Dermis microvascular lymphatic vessel endothelial cell (primary cell): ENCODE measurements around the gene UQCR10. TPM values are rescaled to one million over a fixed set of nuclear protein-coding genes. Genes with fewer than 3 reads are reported as not detected.

Experiments used
- DNase-seq, 2 donors: peaks; one replicate each; pipeline versions ENCODE4 v3.0.0 to v3.0.0-alpha.2; 2010; ENCODE audit warnings: low read depth in 2 of 2
- total RNA-seq: library from RNA; depleted of rRNA; stranded (reverse); fragments of >200 nt; gene quantifications from 2 replicates; pipeline ENCODE4 v1.2.1, GENCODE V29; 2014

UQCR10 gene
- total RNA-seq, 1 donor from 2014 or later = 69.7 TPM

DNA sequence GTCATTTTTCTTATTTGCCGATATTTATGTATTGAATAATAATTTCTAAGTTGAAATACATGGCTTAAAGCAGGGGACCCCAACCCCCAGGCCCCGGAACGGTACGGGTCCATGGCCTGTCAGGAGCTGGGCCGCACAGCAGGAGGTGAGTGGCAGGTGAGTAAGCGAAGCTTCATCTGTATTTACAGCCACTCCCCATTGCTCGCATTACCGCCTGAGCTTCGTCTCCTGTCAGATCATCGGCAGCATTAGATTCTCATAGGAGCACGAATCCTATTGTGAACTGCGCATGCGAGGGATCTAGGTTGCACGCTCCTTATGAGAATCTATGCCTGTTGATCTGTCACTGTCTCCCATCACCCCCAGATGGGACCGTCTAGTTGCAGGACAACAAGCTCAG lies 4.9 kb upstream of the UQCR10 start:
- no peak for DNase-seq

DNA sequence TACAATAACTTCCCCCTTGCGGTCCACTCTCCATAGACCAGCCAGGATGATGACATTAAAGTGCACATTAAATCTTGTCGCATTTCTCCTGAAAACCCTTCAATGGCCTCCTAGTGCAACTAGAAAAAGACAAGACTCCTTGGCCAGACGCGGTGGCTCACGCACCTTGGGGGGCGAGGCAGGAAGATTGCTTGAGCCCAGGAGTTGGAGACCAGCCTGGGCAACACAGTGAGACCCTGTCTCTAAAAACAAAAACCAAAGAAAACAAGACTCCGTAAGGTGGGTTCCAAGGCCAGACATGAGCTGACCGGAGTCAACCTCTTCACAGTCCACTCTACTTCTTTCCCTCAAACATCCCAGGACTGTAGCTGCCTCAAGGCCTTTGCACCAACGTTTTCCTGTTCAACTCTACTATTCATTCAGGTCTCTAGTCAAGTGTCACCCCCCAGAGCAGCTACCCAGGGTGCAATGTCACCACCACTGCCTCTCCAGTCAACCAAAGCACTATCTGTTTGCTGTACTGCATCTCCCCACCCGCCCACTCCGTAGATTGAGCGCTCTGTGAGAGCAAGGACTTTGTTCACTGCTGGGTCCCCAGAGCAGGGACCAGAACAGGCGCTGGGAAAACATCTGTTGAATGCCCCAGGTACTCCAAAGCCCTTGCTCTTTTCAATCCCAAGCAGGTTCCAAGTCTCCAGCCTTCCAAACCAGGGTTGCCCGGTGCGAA lies 1.1 kb upstream of the UQCR10 start:
- no peak for DNase-seq

DNA sequence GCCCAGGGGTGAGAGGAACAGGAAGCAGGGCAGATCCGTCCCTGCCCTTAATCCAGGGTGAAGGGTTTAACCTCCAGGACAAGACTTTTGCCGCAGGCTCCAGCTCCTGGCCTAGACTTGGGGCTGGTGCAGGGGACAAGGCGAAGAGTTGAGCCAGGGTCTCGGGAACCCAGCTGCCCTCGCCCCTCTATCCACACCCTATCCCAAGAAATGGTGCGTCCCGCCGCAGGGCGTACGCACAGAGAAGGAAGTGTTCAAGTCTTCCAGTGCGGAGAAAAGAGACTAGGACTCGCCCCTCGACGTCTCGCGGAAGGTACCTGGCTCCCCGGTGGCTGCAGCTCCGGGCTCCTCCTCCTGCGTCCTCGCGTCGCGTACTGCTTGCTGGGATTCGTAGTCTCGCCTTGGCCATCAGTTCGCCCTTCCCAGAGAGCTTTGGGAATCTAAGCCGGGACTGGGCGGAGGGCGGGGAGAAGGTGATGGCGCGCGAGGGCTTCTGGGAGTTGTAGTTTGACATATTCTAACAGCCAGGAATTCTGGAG lies 468 bp upstream of the UQCR10 start, which contains the start of gene ZMAT5:
TSS of gene ZMAT5 (minus strand) at position 376 of the 539 bp plus-strand sequence. CDS start 18,463 bp downstream, outside the sequence.
- peak; percentile 89 to 96 for DNase-seq

DNA sequence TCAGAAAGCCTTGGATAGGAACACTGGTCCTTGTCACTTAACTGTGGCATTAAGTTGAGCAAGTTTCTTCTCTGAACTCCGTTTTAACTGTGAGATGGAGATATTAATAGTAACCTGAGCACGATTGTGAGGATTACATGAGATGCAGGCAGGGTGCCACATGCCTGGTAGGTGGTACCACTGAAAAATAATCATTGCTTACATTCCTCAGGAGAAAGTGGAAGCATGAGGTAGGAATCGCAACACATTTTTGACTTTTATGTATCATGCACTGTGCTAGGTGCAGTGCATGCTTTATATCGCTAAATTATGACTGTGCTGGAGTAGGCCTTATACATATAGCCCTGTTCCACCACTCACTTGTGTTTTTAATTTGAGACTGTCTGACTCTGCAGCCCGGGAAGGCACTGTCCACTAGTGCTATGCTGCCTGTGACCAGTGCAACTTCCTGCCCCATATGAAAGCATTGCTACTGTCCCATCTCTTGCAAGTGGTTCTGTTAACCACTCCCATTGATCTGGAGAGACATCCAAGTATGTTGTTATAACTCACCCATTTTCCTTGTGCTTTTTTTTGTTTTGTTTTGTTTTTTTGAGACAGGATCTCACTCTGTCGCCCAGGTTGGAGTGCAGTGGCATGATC lies 1.0 kb downstream of the UQCR10 start:
- no peak for DNase-seq

DNA sequence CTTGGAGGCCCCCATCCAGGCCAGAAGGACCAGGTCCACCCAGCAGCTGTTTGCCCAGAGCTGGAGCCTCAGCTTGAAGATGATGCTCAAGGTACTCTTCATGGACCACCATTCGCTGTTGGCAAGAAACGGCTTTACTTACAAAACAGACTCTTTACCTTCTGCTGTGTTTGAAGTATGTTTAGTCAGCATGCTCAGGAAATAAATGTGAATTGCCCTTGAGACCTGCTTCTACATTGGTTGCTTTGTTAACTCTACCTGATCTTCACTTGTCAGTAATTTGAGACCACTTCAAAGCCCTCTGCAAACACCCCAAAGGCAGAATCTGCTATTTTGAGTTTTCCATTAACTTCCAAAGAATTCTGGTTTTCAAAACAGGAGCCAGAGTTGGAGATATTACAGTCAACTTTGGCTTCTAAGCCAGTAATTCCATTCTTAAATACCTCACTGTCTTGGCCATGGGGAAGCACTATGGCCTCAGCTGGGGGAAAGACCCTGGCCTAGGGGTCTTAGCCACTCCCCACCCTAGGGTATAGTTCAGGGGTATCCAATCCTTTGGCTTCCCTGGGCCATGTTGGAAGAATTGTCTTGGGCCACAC lies 2.7 kb downstream of the UQCR10 start:
- DNase-seq = no peak

- peak; percentile 6 to 60 for DNase-seq
Measured at GRCh38 chr22:29772170-29772641, 5.0 kb downstream of the UQCR10 start.

GRCh38 chr22:29773233-29773632 lies 6.1 kb downstream of the UQCR10 start:
- DNase-seq = peak in 1 of 2 donors; percentile 10

GRCh38 chr22:29780220-29780619 lies 13.1 kb downstream of the UQCR10 start:
- DNase-seq = no peak

- DNase-seq = no peak
Measured at GRCh38 chr22:29780748-29781676, 13.8 kb downstream of the UQCR10 start.

DNA sequence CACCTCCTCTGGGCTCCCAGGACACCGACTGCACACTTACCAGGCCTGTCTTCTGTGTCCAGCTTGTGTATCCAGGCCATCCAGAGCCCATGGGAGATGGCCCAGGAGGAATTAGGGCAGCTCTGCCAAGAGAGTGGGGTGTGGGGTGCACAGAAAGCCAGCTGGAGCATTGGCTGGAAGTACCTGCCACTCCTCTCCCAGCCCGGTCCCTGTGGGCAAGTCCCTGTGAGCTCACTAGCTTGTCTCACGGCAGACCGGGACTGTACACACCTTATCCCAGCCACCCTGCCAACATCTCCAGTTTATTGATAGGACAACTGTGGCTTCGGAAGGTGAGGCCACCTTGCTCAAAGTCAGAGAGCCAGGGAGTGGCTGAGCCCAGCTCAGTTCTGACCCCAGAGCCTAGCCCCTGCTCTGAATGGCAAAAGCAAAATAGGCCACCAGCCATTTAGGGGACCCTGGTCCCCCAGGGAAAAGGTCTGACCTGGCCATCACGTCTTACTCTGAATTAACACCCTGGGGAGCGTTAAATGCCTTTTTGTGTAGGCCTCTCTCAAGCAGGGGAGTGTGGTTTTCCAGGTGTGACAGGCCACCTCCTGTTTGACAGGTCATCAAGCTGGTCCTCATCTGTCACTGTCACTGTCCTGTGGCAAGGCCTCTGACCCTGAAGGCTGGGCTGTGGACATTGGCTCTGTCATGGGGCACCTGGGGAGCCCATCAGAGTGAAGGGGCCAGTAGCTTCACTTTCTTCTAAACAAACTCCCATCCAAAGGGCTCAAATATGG lies 15.1 kb downstream of the UQCR10 start:
- DNase-seq = no peak

- DNase-seq = no peak
Measured at GRCh38 chr22:29784451-29785361, 17.5 kb downstream of the UQCR10 start.

- no peak for DNase-seq
Measured at GRCh38 chr22:29786031-29786430, 18.9 kb downstream of the UQCR10 start.

GRCh38 chr22:29787371-29787980 lies 20.3 kb downstream of the UQCR10 start:
- no peak for DNase-seq

GRCh38 chr22:29788339-29789279 lies 21.4 kb downstream of the UQCR10 start:
- DNase-seq = no peak

DNA sequence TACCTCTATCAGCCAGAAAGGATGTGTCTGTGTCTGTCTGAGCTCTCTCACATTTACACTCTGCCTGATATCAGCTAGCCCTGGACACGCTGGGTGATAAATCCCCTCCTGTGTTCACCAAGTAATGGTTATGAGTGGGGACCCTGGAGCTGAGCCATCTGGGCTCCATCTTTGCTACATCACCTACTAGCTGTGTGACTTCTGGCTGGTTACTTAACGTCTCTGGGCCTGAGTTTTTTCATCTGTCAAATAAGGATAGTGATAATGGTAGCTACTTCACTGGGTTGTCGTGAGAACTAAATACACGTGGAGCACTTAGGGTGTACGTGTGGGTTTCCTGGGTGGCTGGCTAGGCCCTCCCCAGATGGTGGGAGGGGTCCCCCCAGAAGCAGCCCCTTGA lies 22.9 kb downstream of the UQCR10 start:
- no peak for DNase-seq

DNA sequence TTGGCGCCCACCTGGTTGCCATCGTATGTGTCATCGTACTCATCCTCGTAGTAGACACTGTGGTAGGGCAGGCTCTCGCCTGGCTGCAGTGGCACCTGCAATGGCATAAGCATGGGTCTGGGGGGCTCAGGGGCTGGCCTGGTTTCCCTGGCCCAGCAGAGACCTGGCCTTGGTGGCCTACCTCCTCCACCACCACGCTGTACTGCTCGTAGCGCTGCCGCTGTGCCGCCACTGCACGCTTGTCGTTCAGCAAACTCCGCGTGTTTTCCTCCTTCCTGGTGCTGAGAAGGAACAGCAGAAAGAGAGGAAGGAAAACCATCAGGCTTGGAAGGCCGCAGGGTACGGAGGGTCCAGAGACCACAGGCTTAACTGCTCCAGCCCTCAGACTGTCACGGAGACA lies 26.2 kb downstream of the UQCR10 start:
- DNase-seq = no peak

DNA sequence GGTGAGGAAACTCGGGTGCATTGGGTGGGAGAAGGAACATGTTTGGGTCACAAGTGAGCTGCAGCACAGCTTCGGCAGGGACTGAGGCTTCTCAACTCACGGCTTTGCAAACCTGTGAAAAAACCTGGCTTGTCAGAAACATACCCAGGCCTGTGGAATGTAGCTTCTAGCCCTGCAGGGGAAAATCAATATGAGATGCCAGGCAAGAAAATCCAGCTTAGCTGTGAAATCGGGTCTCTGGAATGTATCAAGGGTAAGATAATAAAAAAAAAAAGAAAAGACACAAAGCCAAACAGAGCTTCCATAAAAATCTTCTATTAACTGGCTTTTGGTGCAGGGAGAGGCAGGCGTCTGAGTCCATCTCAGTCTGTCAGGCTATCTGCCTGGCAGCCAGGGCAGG lies 28.5 kb downstream of the UQCR10 start:
- DNase-seq = no peak

- no peak for DNase-seq
Measured at GRCh38 chr22:29797351-29797750, 30.2 kb downstream of the UQCR10 start.
